Tibial artery (tissue), 4 donors: Measurements from ENCODE around the gene ACE2.

ENCODE experiments used
- DNase-seq, 2 donors: peaks; one replicate each; pipeline ENCODE4 v3.0.0-alpha.2; 2019
- H3K27ac ChIP-seq, 2 donors: fragments of 200-600 bp; sonication (generic) in 1 of 2; 1 replicate in 1 of 2; 2 replicates in 1 of 2; pipeline ENCODE4 v1.5.1; 2018 to 2019; ENCODE audit warnings: mild to moderate bottlenecking in 1 of 2
- H3K27me3 ChIP-seq, 2 donors: fragments of 200-600 bp; sonication (generic) in 1 of 2; one replicate each; pipeline versions ENCODE4 v1.5.1 to v1.6.0; 2016 to 2019
- H3K36me3 ChIP-seq, 3 donors: fragments of 200-600 bp; sonication (generic) in 2 of 3; one replicate each; pipeline ENCODE4 v1.5.1; 2016 to 2019; ENCODE audit warnings: mild to moderate bottlenecking in 2 of 3
- H3K4me1 ChIP-seq, 4 donors: fragments of 200-600 bp; sonication (generic) in 2 of 4; 1 replicate in 3 of 4; 2 replicates in 1 of 4; pipeline ENCODE4 v1.5.1; 2016 to 2019
- H3K4me3 ChIP-seq, 2 donors: fragments of 200-600 bp; sonication (generic) in 1 of 2; 1 replicate in 1 of 2; 2 replicates in 1 of 2; pipeline ENCODE4 v1.5.1; 2018 to 2019; ENCODE audit warnings: mild to moderate bottlenecking in 2 of 2
- H3K9me3 ChIP-seq, 3 donors: fragments of 200-600 bp; sonication (generic) in 1 of 3; one replicate each; pipeline ENCODE4 v1.5.1; 2016 to 2019
- intact Hi-C: fragments of 100-400 bp; cut with DNase I; formaldehyde crosslinking; loops from one replicate; pipeline ENCODE4 v1.15.0; 2023; ENCODE audit warnings: low total_unique reads
- TF ChIP-seq, protein P1 (sequence below), 2 experiments: fragments of 200-600 bp in 1 of 2; fragments of 450-650 bp in 1 of 2; IDR thresholded peaks; one replicate each; pipeline ENCODE4 v1.5.1; 2017 to 2019; ENCODE audit warnings: antibody characterized with exemption in 2 of 2, mild to moderate bottlenecking in 1 of 2, moderate library complexity in 1 of 2

The ACE2 gene

DNA sequence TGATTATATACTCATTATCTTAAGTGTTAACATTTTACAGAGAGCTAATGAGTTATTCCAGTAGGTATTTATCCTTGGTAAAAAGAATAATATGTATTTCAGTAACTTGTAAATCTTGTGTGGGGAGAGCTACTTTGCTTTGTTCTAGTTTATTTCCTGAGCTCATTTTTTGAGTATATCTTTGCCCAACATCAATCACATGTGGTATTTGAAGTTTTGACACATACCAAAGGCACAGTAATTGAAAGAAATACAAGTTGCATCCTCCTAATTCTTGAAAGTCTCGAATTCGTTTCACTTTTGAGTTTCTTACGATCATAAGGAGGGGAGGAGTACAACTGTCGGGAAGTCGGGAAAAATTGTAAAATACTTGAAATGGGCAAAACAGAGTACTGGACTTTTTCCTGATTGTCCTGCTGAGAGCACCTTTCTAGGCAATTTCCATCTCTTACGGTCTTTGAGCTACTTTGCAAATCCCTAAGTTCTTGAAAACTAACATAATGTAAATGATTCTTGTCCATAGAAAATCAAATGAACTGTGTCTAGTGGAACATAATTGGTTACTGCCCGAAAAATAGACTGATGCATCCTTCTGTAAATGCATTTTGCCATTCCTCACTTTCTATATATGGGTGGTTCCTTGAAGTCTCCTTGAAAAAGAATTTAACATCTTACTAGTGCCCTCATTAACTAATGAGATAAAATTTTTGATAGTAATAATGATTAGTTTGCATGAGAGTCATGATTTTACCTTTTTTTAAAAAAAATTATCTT lies 43.2 kb upstream of the ACE2 start:
- no peaks in the 10 kb centered on the region for H3K4me1 ChIP-seq
- TF ChIP-seq, protein P1, sequence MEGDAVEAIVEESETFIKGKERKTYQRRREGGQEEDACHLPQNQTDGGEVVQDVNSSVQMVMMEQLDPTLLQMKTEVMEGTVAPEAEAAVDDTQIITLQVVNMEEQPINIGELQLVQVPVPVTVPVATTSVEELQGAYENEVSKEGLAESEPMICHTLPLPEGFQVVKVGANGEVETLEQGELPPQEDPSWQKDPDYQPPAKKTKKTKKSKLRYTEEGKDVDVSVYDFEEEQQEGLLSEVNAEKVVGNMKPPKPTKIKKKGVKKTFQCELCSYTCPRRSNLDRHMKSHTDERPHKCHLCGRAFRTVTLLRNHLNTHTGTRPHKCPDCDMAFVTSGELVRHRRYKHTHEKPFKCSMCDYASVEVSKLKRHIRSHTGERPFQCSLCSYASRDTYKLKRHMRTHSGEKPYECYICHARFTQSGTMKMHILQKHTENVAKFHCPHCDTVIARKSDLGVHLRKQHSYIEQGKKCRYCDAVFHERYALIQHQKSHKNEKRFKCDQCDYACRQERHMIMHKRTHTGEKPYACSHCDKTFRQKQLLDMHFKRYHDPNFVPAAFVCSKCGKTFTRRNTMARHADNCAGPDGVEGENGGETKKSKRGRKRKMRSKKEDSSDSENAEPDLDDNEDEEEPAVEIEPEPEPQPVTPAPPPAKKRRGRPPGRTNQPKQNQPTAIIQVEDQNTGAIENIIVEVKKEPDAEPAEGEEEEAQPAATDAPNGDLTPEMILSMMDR (IDR thresholded peaks at IDR 0.05), result no peak
- intact Hi-C loops, result no loop called here

GRCh38 chrX:15631637-15632036 lies 30.9 kb upstream of the ACE2 start:
- DNase-seq, result no peak
- H3K4me1 ChIP-seq, result no peaks in the 10 kb centered on the region
- H3K27me3 ChIP-seq, result no peaks in the 10 kb centered on the region
- no peaks in the 10 kb centered on the region for H3K36me3 ChIP-seq
- intact Hi-C loops, result no loop called here
- H3K9me3 ChIP-seq, result no peaks in the 10 kb centered on the region
- TF ChIP-seq, protein P1 (IDR thresholded peaks at IDR 0.05), result no peak
- H3K27ac ChIP-seq, result no peak overlapping the region
- no peak overlapping the region for H3K4me3 ChIP-seq

More for the DNA sequence above, 43.2 kb upstream of the ACE2 start:
- Histone ChIP-seq H3K4me3 (no peak overlapping the region), H3K9me3 (no peaks in the 10 kb centered on the region), H3K27me3 (no peaks in the 10 kb centered on the region), H3K27ac (no peak overlapping the region), H3K36me3 (no peaks in the 10 kb centered on the region)
- DNase-seq, result no peak

DNA sequence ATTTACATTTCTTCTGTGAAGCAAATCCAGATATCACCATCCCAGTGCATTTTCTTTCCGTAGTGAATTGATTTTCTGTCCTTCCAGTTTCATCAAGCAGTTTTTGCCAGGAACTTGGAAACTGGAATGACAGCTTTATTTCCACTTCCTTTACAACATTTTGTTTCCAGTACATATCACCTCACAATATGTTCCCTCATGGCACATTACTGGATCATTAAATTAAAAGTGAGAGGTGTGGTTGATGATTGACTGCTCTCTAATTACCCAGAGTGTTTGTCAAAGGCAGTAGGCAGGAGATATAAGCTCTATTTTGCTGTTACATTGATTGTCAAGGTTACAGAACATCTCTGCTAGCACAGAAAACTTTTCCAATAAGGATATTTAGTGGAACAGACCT lies 22.3 kb upstream of the ACE2 start:
- no peak overlapping the region for H3K27ac ChIP-seq
- TF ChIP-seq, protein P1 (IDR thresholded peaks at IDR 0.05), result no peak
- no peak overlapping the region for H3K4me3 ChIP-seq
- no peak for DNase-seq
- no peaks in the 10 kb centered on the region for H3K4me1 ChIP-seq
- H3K36me3 ChIP-seq, result no peaks in the 10 kb centered on the region
- intact Hi-C loops, result no loop called here
- no peaks in the 10 kb centered on the region for H3K9me3 ChIP-seq
- no peaks in the 10 kb centered on the region for H3K27me3 ChIP-seq

- no peak for DNase-seq
- Histone ChIP-seq H3K27me3 (no peaks in the 10 kb centered on the region), H3K4me3 (no peak overlapping the region), H3K27ac (no peak overlapping the region), H3K36me3 (no peaks in the 10 kb centered on the region), H3K4me1 (no peaks in the 10 kb centered on the region), H3K9me3 (no peaks in the 10 kb centered on the region)
- intact Hi-C loops, result no loop called here
- TF ChIP-seq, protein P1 (IDR thresholded peaks at IDR 0.05), result no peak
Observed at GRCh38 chrX:15619053-15619755, 18.4 kb upstream of the ACE2 start.

- H3K4me3 ChIP-seq, result no peak overlapping the region
- no peaks in the 10 kb centered on the region for H3K27me3 ChIP-seq
- TF ChIP-seq, protein P1 (IDR thresholded peaks at IDR 0.05), result no peak
- no peaks in the 10 kb centered on the region for H3K9me3 ChIP-seq
- intact Hi-C loops, result no loop called here
- no peaks in the 10 kb centered on the region for H3K4me1 ChIP-seq
- H3K27ac ChIP-seq, result no peak overlapping the region
- no peaks in the 10 kb centered on the region for H3K36me3 ChIP-seq
- no peak for DNase-seq
Observed at GRCh38 chrX:15617111-15617510, 16.4 kb upstream of the ACE2 start.
